Transverse colon (tissue), 4 donors: ENCODE results near the gene CECR2. TPM values are rescaled to one million over a fixed set of nuclear protein-coding genes. Genes with fewer than 3 reads are reported as not detected.

Experiments
- DNase-seq: peaks from one replicate; pipeline ENCODE4 v3.0.0-alpha.2; 2019
- H3K27ac ChIP-seq, 4 donors: fragments of 200-600 bp; sonication (generic); 2 replicates each; pipeline ENCODE4 v1.5.1; 2016 to 2018; ENCODE audit warnings: inconsistent platforms in 4 of 4
- H3K27me3 ChIP-seq: fragments of 200-600 bp; sonication (generic); 2 replicates; pipeline ENCODE4 v1.5.1; 2017; ENCODE audit warnings: inconsistent platforms
- H3K36me3 ChIP-seq, 4 donors: fragments of 200-600 bp; sonication (generic); 2 replicates each; pipeline ENCODE4 v1.5.1; 2017 to 2019; ENCODE audit warnings: inconsistent platforms in 4 of 4
- H3K4me1 ChIP-seq, 4 donors: fragments of 200-600 bp; sonication (generic); 2 replicates each; pipeline ENCODE4 v1.5.1; 2017 to 2020; ENCODE audit warnings: inconsistent platforms in 4 of 4
- H3K4me3 ChIP-seq, 4 donors: fragments of 200-600 bp; sonication (generic); 1 replicate in 1 of 4; 2 replicates in 3 of 4; pipeline versions ENCODE4 v1.5.1 to v1.6.1; 2017 to 2019; ENCODE audit warnings: inconsistent platforms in 4 of 4
- H3K9me3 ChIP-seq, 2 donors: fragments of 200-600 bp; sonication (generic); 2 replicates each; pipeline ENCODE4 v1.5.1; 2017 to 2019; ENCODE audit warnings: inconsistent platforms in 2 of 2
- CTCF ChIP-seq, 5 experiments: fragments of 200-600 bp in 3 of 5; fragments of 450-650 bp in 2 of 5; sonication (generic) in 3 of 5; IDR thresholded peaks; 1 replicate in 2 of 5; 2 replicates in 3 of 5; pipeline ENCODE4 v1.5.1; 2016 to 2017; ENCODE audit warnings: antibody characterized with exemption in 5 of 5, inconsistent platforms in 3 of 5, mild to moderate bottlenecking in 2 of 5, moderate library complexity in 1 of 5
- EP300 ChIP-seq: sonication (generic); formaldehyde crosslinking; IDR thresholded peaks from one replicate; pipeline ENCODE4 v1.6.1; 2017; ENCODE audit warnings: antibody characterized with exemption, low read depth
- POLR2A ChIP-seq: fragments of 450-650 bp; IDR thresholded peaks from one replicate; pipeline ENCODE4 v1.6.1; 2016; ENCODE audit warnings: antibody characterized with exemption, mild to moderate bottlenecking, moderate library complexity
- POLR2AphosphoS5 ChIP-seq, 3 donors: sonication (generic); formaldehyde crosslinking; IDR thresholded peaks; one replicate each; pipeline ENCODE4 v1.6.1; 2016; ENCODE audit warnings: antibody characterized with exemption in 3 of 3
- WGBS, 2 donors: methylation state at CpG; one replicate each; pipeline ENCODE4 v1.1.5; 2018; ENCODE audit warnings: low coverage in 1 of 2; 5-methylcytosine and 5-hydroxymethylcytosine counted together
- in situ Hi-C, 4 donors: fragments of 200-750 bp; cut with MboI; loops; one replicate each; pipeline versions ENCODE4 v1.15.0 to v1.15.1; 2017; ENCODE audit warnings: low sequenced_read_pairs in 3 of 4, low pct_ligation_motif_present in 1 of 4, low pct_unique_long_range_greater_than_20kb in 1 of 4
- intact Hi-C: fragments of 100-400 bp; cut with DNase I; formaldehyde crosslinking; loops from one replicate; pipeline ENCODE4 v1.15.1; 2023; ENCODE audit warnings: low total_unique reads
- total RNA-seq, 4 donors: library from RNA; depleted of rRNA; stranded (reverse); fragments of >200 nt; gene quantifications; one replicate each; pipeline ENCODE4 v1.1.0, GENCODE V29; 2016

CECR2 gene
- total RNA-seq, 4 donors from 2014 or later: 0.14 to 0.64 (median 0.60) TPM; not detected in 1

- in situ Hi-C loops: loop anchor here in 2 of 4 donors (25.0 kb wide), 1 partner anchor 302 kb away; no protein-coding TSS in a partner anchor
Observed at GRCh38 chr22:17489101-17489500, 119.8 kb downstream of the CECR2 start.

GRCh38 chr22:17491090-17491640, 121.9 kb downstream of the CECR2 start:
- no peaks in the 10 kb centered on the region for H3K36me3 ChIP-seq
- intact Hi-C loops: no loop called here
- DNase-seq: no peak
- H3K9me3 ChIP-seq: no peaks in the 10 kb centered on the region
- WGBS, 2 donors: 83 to 89% methylated on average over 5 to 9 of the region's 9 CpGs
- H3K27me3 ChIP-seq: no peaks in the 10 kb centered on the region
- no peak overlapping the region for H3K4me3 ChIP-seq
- H3K4me1 ChIP-seq: no peaks in the 10 kb centered on the region
- no peak overlapping the region for H3K27ac ChIP-seq
- in situ Hi-C loops: loop anchor here in 2 of 4 donors (25.0 kb wide), 1 partner anchor 304 kb away; no protein-coding TSS in a partner anchor
- TF ChIP-seq CTCF (IDR thresholded peaks at IDR 0.05) (no peak), EP300 (no peak), POLR2AphosphoS5 (IDR thresholded peaks at IDR 0.05) (no peak), POLR2A (no peak)

More at GRCh38 chr22:17489101-17489500, 119.8 kb downstream of the CECR2 start:
- Histone ChIP-seq H3K4me3 (no peak overlapping the region), H3K9me3 (no peaks in the 10 kb centered on the region), H3K4me1 (no peaks in the 10 kb centered on the region), H3K27ac (no peak overlapping the region), H3K27me3 (no peaks in the 10 kb centered on the region), H3K36me3 (no peaks in the 10 kb centered on the region)
- DNase-seq: no peak
- WGBS, 2 donors: 73 to 77% methylated on average over 5 to 6 of the region's 6 CpGs
- intact Hi-C loops: no loop called here
- no peak for TF ChIP-seq POLR2AphosphoS5 (IDR thresholded peaks at IDR 0.05)
- no peak for TF ChIP-seq POLR2A
- TF ChIP-seq EP300: no peak
- TF ChIP-seq CTCF (IDR thresholded peaks at IDR 0.05): no peak

- no peaks in the 10 kb centered on the region for H3K9me3 ChIP-seq
- TF ChIP-seq POLR2A (no peak), POLR2AphosphoS5 (IDR thresholded peaks at IDR 0.05) (no peak), CTCF (IDR thresholded peaks at IDR 0.05) (no peak), EP300 (no peak)
- H3K27me3 ChIP-seq: no peaks in the 10 kb centered on the region
- WGBS, 2 donors: 72% methylated on average over 3 of the region's 3 CpGs; no CpG with 5 or more reads in 1 of the 2 donors
- no peak overlapping the region for H3K27ac ChIP-seq
- no peak for DNase-seq
- H3K36me3 ChIP-seq: no peaks in the 10 kb centered on the region
- no peak overlapping the region for H3K4me3 ChIP-seq
- intact Hi-C loops: no loop called here
- no peaks in the 10 kb centered on the region for H3K4me1 ChIP-seq
- in situ Hi-C loops: loop anchor here in 2 of 4 donors (25.0 kb wide), 1 partner anchor 305 kb away; no protein-coding TSS in a partner anchor
Observed at GRCh38 chr22:17492247-17492646, 123.0 kb downstream of the CECR2 start.

- H3K27me3 ChIP-seq: no peaks in the 10 kb centered on the region
- H3K4me1 ChIP-seq: no peaks in the 10 kb centered on the region
- no peaks in the 10 kb centered on the region for H3K36me3 ChIP-seq
- intact Hi-C loops: no loop called here
- H3K9me3 ChIP-seq: no peaks in the 10 kb centered on the region
- no peak overlapping the region for H3K4me3 ChIP-seq
- in situ Hi-C loops: loop anchor here in 2 of 4 donors (25.0 kb wide), 1 partner anchor 306 kb away; no protein-coding TSS in a partner anchor
- no peak for DNase-seq
- 91 to 96% methylated on average over 3 of the region's 3 CpGs for WGBS, 2 donors
- H3K27ac ChIP-seq: no peak overlapping the region
- no peak for TF ChIP-seq POLR2AphosphoS5 (IDR thresholded peaks at IDR 0.05)
- no peak for TF ChIP-seq CTCF (IDR thresholded peaks at IDR 0.05)
- no peak for TF ChIP-seq POLR2A
- no peak for TF ChIP-seq EP300
Observed at GRCh38 chr22:17493419-17493981, 124.2 kb downstream of the CECR2 start.
